NCI-H2227 (cell line): Measurements from ENCODE around the gene MSRB1.
"Not testable (repeated sequence)": the region's sequence is repeated elsewhere in the genome, so short reads cannot be mapped to it uniquely, and the experiment has no call there.

Experiments
- DNase-seq: peaks from one replicate; lab custom pipeline; 2025; ENCODE audit not compliant: unreplicated experiment; lab: John Stamatoyannopoulos, UW

Gene MSRB1

DNA sequence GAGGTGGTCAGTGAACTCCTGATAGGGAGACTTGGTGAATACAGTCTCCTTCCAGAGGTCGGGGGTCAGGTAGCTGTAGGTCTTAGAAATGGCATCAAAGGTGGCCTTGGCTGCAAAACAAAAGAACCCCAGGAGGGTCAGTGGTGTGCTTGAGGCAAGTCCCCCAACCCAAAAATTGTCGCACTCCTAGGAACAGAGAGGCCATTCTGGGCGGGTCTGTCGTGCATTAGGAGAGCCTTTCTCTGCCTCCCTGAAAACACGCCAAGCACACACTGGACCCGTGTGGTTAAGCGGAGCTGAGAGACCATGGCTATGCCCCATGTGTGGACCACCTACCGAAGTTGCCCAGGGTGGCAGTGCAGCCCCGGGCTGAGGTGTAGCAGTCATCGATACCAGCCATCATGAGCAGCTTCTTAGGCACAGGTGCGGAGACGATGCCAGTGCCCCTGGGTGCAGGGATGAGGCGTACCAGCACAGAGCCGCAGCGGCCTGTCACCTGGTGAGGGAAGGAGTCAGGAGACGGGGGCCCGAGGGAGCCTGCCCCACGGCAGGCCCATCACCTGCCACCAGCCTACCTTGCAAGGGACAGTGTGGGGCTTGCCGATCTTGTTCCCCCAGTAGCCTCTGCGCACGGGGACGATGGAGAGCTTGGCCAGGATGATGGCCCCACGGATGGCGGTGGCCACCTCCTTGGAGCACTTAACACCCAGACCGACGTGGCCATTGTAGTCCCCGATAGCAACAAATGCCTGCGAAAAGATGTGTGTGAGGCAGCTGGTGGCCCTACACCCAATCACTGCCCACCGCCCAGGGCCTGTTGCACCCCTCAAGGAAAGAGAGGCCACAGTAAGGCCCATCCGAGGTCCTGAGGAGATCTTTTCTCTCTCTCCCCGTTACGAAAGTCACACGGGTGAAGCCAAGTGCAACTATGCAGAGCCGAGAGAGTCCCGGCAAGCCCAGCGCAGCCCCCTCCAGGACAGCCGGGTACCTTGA lies 19.5 kb upstream of the MSRB1 start:
- not testable (repeated sequence) for DNase-seq

- DNase-seq, result no peak
Observed at GRCh38 chr16:1961651-1962067, 18.7 kb upstream of the MSRB1 start.

DNA sequence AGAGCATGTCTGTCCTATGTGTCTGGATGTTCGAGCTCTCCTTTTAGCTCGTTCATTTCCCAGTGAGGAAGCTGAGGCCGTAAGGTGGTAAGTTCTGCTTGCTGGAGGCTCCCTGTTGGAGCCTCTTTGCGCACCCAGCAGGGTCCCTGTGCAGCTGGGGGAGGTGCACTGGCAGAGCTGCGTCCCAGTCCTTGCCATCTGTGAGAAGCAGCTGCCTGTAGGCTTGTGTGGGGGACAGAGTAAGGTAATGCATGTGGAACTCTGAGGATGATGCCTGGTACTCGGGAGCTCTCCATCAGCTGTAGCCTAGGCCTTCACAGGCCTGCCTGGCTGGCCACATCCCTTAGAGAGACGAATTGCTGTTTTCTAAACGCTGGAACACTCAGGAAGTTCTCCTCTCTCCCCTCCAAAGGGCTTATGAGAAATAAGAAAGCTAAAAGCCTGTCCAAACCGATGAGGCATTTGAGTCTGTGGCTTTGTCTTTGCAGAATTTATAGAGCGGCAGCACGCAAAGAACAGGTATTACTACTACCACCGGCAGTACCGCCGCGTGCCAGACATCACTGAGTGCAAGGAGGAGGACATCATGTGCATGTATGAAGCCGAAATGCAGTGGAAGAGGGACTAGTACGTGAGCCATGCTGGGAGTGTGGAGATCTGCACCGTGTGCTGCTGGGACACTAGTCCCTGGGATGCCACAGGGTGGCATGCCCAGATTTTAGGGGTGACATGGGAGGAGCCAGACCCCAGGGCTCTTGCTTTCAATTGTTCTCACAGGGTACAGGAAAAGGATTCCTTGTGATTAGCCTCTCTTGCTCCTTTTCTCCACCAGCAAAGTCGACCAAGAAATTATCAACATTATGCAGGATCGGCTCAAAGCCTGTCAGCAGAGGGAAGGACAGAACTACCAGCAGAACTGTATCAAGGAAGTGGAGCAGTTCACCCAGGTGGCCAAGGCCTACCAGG lies 17.9 kb upstream of the MSRB1 start:
- peak; percentile 52 for DNase-seq

DNA sequence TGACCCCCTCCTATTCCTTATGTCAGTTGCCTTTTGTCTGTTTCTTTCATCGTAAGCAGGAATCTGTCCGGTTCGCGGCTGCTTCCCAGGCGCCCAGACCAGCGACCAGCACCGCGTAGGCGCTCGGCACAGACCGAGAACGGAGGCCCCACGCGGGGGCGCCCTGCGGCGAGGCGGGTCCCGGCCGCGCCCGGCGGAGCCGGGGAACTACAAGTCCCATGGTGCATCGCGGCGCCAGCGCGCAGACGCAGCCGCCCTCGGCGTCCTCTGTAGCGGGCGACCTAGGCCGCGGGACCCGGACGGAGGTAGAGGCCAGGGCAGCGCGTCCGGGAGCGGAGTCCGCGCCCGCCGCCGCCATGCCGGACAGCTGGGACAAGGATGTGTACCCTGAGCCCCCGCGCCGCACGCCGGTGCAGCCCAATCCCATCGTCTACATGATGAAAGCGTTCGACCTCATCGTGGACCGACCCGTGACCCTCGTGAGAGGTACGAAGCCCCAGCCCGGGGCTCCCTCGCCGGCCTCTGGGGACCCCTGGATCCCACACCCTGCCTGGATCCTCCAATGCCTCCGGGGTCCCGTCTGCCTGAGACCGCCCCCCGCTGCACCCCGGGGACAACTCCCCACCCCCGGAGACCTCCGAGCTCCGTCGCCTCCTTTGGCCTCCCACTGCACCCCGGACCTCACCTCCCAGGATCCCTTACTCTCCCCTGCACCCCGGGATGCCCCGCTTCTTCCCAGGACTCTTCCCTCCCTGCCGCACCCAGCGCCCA lies 16.5 kb upstream of the MSRB1 start, which contains the start of gene NDUFB10:
TSS of gene NDUFB10 (plus strand) at position 270 of the 771 bp plus-strand sequence. CDS start at position 357, 87 bp downstream.
- DNase-seq, result peak; percentile 92

DNA sequence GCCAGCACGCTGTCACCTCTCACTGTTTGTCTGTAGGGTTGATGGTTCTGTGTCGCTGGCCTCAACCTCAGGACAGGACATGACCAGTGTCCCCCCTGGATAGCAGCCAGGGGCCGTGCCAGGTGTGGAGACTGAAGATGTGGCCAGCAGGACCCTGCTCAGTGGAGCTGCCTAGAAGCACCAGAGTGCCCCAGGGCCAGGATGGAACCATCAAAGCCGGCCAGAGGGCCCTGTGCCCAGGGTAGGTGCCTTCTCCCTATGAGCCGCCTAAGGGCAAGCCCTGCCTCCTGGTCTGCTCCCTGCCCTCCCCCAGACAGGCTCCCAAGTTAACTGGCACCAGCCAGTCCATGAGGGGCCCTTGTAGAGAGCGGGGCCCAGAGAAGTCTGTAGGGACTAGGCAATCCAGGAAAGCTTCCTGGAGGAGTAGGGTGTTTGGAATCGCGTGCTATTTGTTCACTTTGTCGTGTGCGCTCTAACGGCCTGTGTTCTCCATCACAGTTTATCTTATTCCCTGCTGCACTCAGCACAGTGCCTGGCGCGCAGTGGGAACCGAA lies 15.8 kb upstream of the MSRB1 start:
- no peak for DNase-seq

DNA sequence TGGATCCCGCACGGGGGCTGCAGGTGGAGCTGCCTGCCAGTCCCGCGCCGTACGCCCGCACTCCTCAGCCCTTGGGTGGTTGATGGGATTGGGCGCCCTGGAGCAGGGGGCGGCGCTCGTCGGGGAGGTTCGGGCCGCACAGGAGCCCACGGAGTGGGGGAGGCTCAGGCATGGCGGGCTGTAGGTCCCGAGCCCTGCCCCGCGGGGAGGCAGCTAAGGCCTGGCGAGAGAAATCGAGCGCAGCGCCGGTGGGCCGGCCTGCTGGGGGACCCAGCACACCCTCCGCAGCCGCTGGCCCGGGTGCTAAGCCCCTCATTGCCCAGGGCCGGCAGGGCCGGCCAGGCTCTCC lies 15.1 kb upstream of the MSRB1 start:
- DNase-seq, result not testable (repeated sequence)

- DNase-seq, result not testable (repeated sequence)
Observed at GRCh38 chr16:1957434-1958142, 14.6 kb upstream of the MSRB1 start.

- DNase-seq, result no peak
Observed at GRCh38 chr16:1953734-1954133, 10.7 kb upstream of the MSRB1 start.

DNA sequence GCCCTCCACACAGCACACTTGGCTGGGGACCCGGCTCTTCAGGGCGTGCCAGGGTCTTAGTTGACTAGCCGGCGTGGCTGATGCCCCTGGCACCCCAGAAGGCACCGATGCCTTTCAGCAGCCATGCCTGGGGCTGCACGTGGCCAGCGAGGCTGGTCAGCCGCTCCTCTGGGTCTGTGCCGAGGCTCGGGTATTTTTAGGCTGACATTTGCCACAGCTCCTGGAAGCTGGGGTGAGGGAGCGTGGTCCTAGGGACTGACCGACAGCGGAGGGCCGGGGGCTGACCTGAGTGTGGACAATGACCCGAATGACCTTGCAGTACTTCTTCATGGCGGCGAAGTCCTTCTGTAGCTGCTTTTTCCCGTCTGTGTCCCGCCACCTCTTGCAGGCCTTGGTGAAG lies 7.6 kb upstream of the MSRB1 start:
- DNase-seq, result no peak

DNA sequence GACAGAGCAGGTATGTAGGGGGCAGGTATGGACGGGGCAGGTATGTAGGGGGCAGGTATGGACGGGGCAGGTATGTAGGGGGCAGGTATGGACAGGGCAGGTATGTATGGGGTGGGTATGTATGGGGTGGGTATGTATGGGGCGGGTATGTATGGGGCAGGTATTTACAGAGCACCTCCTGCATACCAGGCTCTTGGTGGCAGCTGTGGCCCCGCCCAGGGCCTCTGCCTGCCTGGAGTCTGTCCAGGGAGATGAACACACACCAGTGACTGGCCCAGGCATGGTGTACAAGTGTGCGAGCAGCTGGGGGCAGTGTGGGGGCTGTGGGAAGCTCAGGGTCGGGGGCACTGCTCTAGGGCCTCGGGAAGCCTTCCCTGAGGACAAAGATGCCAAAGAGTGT lies 7.0 kb upstream of the MSRB1 start:
- DNase-seq, result no peak

GRCh38 chr16:1949507-1949906 lies 6.5 kb upstream of the MSRB1 start:
- DNase-seq, result no peak

- no peak for DNase-seq
Observed at GRCh38 chr16:1947369-1947670, 4.3 kb upstream of the MSRB1 start.

GRCh38 chr16:1946495-1947368 lies 3.7 kb upstream of the MSRB1 start:
- DNase-seq, result no peak

GRCh38 chr16:1945559-1946391 lies 2.8 kb upstream of the MSRB1 start:
- no peak for DNase-seq

DNA sequence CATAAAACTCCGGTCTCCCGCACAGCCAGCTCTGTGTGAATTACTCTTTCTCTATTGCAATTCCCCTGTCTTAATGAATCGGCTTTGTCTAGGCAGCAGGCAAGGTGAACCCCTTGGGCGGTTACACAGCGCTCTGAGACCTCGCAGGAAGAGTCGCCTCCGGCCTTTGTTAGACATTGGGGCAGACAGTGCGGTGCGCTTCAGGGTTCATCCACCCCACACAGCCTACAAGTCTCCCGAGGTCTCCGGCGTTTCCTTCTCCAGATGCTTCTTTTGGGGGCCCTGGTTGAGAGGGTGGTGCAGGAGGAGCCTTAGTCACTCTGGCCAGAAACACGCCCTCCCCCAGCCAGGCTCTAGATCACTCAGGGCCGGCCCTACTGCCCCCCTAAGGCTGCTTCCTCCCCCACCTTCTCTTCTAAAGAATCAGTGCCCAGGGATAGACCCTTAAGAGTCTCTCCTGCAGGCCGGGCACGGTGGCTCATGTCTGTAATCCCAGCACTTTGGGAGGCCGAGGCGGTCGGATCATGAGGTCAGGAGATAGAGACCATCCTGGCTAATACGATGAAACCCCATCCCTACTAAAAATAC lies 1.7 kb upstream of the MSRB1 start:
- no peak for DNase-seq

DNA sequence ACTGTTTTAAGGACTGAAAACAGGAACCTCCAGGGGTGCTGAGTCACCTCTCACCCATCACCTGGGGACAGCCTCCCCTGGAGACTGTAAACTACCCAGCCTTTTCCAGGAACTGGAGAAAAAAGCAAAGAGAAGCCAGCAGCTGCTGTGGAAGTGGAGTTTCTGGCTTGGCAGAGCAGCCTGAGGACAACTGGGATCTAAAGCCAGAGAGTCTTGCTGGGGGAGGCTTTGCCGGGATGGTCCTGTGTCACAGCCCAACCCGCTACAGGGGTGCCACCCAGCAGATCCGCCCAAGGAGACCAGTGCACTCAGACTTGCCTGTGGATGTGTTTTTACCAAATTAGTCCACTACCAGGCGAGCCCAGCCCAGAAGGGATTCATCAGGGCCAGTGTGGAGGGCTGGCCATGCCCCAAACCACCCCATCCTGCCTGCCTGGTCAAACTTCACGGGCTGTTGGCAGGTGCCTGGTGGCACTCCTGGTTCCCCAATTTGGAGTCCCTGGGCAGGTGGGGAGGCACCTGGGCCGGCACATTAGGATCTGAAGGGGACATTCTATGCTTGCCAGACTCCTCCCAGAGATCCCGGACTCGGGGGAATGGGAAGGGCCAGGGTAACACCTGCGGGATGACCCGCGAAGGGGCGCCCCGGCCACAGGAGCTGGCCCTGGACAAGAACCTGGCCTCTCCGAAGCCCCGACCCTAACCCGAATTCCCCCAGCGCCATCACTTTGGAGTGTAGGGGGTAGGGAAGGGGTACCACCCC lies 771 bp downstream of the MSRB1 start:
- no peak for DNase-seq
